PC-9 (cell line): Measurements from ENCODE around the gene OXSM.

Source experiments
- CTCF ChIP-seq: fragments of 200-600 bp; sonication (generic); conservative IDR thresholded peaks from 2 replicates; pipeline ENCODE4 v1.6.1; 2017; ENCODE audit warnings: mixed run types, antibody characterized with exemption, mild to moderate bottlenecking, moderate library complexity
- EZH2 ChIP-seq: fragments of 200-600 bp; sonication (generic); IDR thresholded peaks from 2 replicates; pipeline ENCODE4 v1.8.0; 2017; ENCODE audit warnings: antibody characterized with exemption, low read depth

GRCh38 chr3:25783661-25784512 is 6.0 kb upstream of the OXSM start:
- TF ChIP-seq CTCF = no peak
- no peak for TF ChIP-seq EZH2
